Calu3 (cell line): ENCODE data around the gene NEDD9. TPM values are rescaled to one million over a fixed set of nuclear protein-coding genes. Genes with fewer than 3 reads are reported as not detected.

Experiments used
- BruUV-seq: library from RNA; stranded (reverse); fragments of 400-500 nt; replicated peaks from 2 replicates; lab custom pipeline; 2021; lab: Mats Ljungman, UMichigan
- CTCF ChIA-PET: fragments of 300-600 bp; sonication (Branson Sonifier 250); formaldehyde crosslinking; loops from one replicate; lab custom pipeline; 2022; ENCODE audit warnings: antibody characterized with exemption; lab: Charles Lee
- DNase-seq: peaks from one replicate; pipeline ENCODE4 v3.0.0; 2022
- H3K27ac Mint-ChIP-seq: one replicate; pipeline ENCODE4 v1.8.0; 2022; ENCODE audit warnings: mixed read lengths; ENCODE audit not compliant: unreplicated experiment
- H3K27me3 Mint-ChIP-seq: one replicate; pipeline ENCODE4 v1.8.0; 2022; ENCODE audit warnings: mixed read lengths; ENCODE audit not compliant: unreplicated experiment
- H3K36me3 Mint-ChIP-seq: one replicate; pipeline ENCODE4 v1.8.0; 2022; ENCODE audit warnings: mild to moderate bottlenecking, moderate library complexity, mixed read lengths; ENCODE audit not compliant: insufficient read depth, unreplicated experiment
- H3K4me1 Mint-ChIP-seq: one replicate; pipeline ENCODE4 v1.8.0; 2022; ENCODE audit warnings: mild to moderate bottlenecking, low read depth, mixed read lengths; ENCODE audit not compliant: unreplicated experiment
- H3K4me3 Mint-ChIP-seq: one replicate; pipeline ENCODE4 v1.8.0; 2022; ENCODE audit warnings: mild to moderate bottlenecking, low read depth, moderate library complexity, mixed read lengths; ENCODE audit not compliant: unreplicated experiment
- H3K9me3 Mint-ChIP-seq: one replicate; pipeline ENCODE4 v1.8.0; 2022; ENCODE audit warnings: low read depth, mixed read lengths; ENCODE audit not compliant: unreplicated experiment
- CTCF ChIP-seq: fragments of 200-600 bp; IDR thresholded peaks from one replicate; pipeline ENCODE4 v1.8.0; 2022; ENCODE audit warnings: antibody characterized with exemption; ENCODE audit not compliant: unreplicated experiment
- intact Hi-C: fragments of 100-400 bp; cut with micrococcal nuclease; formaldehyde crosslinking; loops from one replicate; pipeline ENCODE4 v1.10.0; 2022; ENCODE audit not compliant: unreplicated experiment
- total RNA-seq: library from RNA; stranded (reverse); gene quantifications from 2 replicates; pipeline ENCODE4 v1.2.3, GENCODE V29; 2022

NEDD9 gene
- total RNA-seq, 1 experiment from 2014 or later: 28.1 TPM

- Mint-ChIP-seq H3K4me3 (no peak overlapping the region), H3K4me1 (peaks cover 18% of the 10 kb centered on the region), H3K36me3 (no peaks in the 10 kb centered on the region), H3K27ac (no peak overlapping the region), H3K27me3 (no peaks in the 10 kb centered on the region), H3K9me3 (no peaks in the 10 kb centered on the region)
- no peak for DNase-seq
- TF ChIP-seq CTCF: no peak
- BruUV-seq: no TSS peak
- intact Hi-C loops: no loop called here
- CTCF ChIA-PET: interaction anchor here (0.5 kb wide), 1 partner anchor 161 kb away, joined by 5 read pairs; no protein-coding TSS in a partner anchor
Observed at GRCh38 chr6:11136809-11137208, 95.7 kb downstream of the NEDD9 start.

Other genes with a start within 250 kb of the NEDD9 start
- gene ELOVL2, start 188.4 kb downstream of the NEDD9 start, total RNA-seq: 0.20 and 0.47 TPM in 2 replicates
- gene SMIM13, start 138.8 kb downstream of the NEDD9 start, total RNA-seq: 9.8 and 10.5 TPM in 2 replicates
- gene ERVFRD-1, start 120.9 kb downstream of the NEDD9 start, total RNA-seq: not detected in 2 replicates